ENCODE results near the gene CDK14. TPM values are rescaled to one million over a fixed set of nuclear protein-coding genes. Genes with fewer than 3 reads are reported as not detected.

The CDK14 gene
- total RNA-seq (2021) = 35.0 to 57.9 TPM (median 38.3 TPM) in 3 replicates
- Bru-seq, nascent RNA = percentile 77 among the genes with signal in this experiment
- long read RNA-seq, experiment 1, full-length matches to known transcripts = 121 of 208 reads
- long read RNA-seq, experiment 1, partial matches to known transcripts = 18 of 208 reads
- long read RNA-seq, experiment 1, other reads (novel, unspliced or antisense) = 69 of 208 reads
- long read RNA-seq, experiment 2, full-length matches to known transcripts = 9 of 37 reads
- long read RNA-seq, experiment 2, partial matches to known transcripts = 19 of 37 reads
- long read RNA-seq, experiment 2, other reads (novel, unspliced or antisense) = 9 of 37 reads
- long read RNA-seq, experiment 3, full-length matches to known transcripts = 1 of 4 reads
- long read RNA-seq, experiment 3, partial matches to known transcripts = 0 of 4 reads
- long read RNA-seq, experiment 3, other reads (novel, unspliced or antisense) = 3 of 4 reads

DNA sequence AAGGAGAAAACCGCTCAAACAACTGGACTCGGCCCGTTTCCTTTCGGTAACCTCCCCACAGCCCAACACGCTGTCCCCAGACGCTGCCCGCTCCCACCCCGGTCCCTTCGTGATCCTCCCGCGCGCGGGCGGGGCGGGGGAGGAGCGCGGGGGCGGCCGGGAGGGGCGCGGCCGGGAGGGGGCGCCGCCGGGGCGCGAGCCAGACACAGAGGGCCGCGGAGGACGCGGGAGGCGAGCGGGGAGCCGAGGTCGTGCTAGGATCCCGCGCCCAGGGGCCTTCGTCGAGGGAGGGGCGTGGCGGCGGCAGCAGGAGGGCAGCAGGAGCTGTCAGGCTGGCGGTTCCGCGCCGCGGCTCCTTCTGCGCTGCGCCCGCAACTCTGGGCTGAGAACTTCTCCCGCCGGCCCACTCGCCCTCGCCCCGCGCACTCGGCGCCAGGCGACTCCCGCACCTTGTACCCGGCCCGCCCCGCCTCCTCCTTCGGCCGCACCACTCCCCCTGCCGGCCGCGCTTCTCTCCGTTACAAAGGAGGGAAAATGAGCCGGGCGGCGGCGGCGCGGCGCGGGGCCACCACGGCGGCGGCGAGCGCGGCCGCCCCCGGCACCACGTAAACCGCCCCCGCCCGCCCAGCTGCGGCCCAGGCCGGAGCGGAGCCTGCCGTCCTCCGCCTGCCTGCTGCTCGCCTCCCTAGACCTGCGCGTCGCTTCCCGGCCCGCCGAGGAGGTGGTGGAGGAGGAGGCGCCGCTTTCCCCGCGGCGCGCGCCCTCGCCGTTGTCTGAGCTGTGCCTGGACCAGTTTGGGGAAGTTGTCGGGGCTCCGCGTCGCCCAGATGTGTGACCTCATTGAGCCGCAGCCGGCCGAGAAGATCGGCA is at the start of gene CDK14:
CDK14 (plus strand) TSS at position 521 of the 870 bp plus-strand sequence; CDS start at position 828, 307 bp downstream.
- ATAC-seq = peak; percentile 51
- H3K4me1 Mint-ChIP-seq = peaks cover 60% of the 10 kb centered on the region
- no peaks in the 10 kb centered on the region for H3K36me3 Mint-ChIP-seq
- POLR2A ChIA-PET = interaction anchor here (0.8 to 1.2 kb wide), 2 partner anchors 30 to 54 kb away, joined by 3 read pairs; no protein-coding TSS in a partner anchor
- peaks cover 3% of the 10 kb centered on the region for H3K27me3 Mint-ChIP-seq (ENCODE audit: low read depth)
- H3K9me3 Mint-ChIP-seq = no peaks in the 10 kb centered on the region
- H3K27ac Mint-ChIP-seq = peak within 1 kb of the TSS; percentile 98
- CTCF ChIA-PET = interaction anchor here (0.6 to 2.3 kb wide), 8 partner anchors 26 to 438 kb away, joined by 3 to 18 read pairs (median 3); no protein-coding TSS in a partner anchor
- TF ChIP-seq, protein P1, sequence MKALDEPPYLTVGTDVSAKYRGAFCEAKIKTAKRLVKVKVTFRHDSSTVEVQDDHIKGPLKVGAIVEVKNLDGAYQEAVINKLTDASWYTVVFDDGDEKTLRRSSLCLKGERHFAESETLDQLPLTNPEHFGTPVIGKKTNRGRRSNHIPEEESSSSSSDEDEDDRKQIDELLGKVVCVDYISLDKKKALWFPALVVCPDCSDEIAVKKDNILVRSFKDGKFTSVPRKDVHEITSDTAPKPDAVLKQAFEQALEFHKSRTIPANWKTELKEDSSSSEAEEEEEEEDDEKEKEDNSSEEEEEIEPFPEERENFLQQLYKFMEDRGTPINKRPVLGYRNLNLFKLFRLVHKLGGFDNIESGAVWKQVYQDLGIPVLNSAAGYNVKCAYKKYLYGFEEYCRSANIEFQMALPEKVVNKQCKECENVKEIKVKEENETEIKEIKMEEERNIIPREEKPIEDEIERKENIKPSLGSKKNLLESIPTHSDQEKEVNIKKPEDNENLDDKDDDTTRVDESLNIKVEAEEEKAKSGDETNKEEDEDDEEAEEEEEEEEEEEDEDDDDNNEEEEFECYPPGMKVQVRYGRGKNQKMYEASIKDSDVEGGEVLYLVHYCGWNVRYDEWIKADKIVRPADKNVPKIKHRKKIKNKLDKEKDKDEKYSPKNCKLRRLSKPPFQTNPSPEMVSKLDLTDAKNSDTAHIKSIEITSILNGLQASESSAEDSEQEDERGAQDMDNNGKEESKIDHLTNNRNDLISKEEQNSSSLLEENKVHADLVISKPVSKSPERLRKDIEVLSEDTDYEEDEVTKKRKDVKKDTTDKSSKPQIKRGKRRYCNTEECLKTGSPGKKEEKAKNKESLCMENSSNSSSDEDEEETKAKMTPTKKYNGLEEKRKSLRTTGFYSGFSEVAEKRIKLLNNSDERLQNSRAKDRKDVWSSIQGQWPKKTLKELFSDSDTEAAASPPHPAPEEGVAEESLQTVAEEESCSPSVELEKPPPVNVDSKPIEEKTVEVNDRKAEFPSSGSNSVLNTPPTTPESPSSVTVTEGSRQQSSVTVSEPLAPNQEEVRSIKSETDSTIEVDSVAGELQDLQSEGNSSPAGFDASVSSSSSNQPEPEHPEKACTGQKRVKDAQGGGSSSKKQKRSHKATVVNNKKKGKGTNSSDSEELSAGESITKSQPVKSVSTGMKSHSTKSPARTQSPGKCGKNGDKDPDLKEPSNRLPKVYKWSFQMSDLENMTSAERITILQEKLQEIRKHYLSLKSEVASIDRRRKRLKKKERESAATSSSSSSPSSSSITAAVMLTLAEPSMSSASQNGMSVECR (CRISPR knock-in tag; IDR thresholded peaks at IDR 0.05; ENCODE audit: borderline replicate concordance) = 0 out of 2 replicates have a peak, but pooled peaks have one; percentile 26
- no peak for TF ChIP-seq NFATC4 (CRISPR knock-in tag; IDR thresholded peaks at IDR 0.05)
- TF ChIP-seq, protein P2, sequence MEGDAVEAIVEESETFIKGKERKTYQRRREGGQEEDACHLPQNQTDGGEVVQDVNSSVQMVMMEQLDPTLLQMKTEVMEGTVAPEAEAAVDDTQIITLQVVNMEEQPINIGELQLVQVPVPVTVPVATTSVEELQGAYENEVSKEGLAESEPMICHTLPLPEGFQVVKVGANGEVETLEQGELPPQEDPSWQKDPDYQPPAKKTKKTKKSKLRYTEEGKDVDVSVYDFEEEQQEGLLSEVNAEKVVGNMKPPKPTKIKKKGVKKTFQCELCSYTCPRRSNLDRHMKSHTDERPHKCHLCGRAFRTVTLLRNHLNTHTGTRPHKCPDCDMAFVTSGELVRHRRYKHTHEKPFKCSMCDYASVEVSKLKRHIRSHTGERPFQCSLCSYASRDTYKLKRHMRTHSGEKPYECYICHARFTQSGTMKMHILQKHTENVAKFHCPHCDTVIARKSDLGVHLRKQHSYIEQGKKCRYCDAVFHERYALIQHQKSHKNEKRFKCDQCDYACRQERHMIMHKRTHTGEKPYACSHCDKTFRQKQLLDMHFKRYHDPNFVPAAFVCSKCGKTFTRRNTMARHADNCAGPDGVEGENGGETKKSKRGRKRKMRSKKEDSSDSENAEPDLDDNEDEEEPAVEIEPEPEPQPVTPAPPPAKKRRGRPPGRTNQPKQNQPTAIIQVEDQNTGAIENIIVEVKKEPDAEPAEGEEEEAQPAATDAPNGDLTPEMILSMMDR (IDR thresholded peaks at IDR 0.05) = peak; percentile 41
- TF ChIP-seq FOXP4 (CRISPR knock-in tag; IDR thresholded peaks at IDR 0.05) = peak; percentile 61
- peak; percentile 71; the same call in 1 of the 2 replicates for TF ChIP-seq KAT7 (CRISPR knock-in tag; IDR thresholded peaks at IDR 0.05; ENCODE audit: borderline replicate concordance)
- no peak for TF ChIP-seq ZNF416 (CRISPR knock-in tag; IDR thresholded peaks at IDR 0.05)
- TF ChIP-seq HMGXB4 (CRISPR knock-in tag; IDR thresholded peaks at IDR 0.05) = peak; percentile 92
- DNase-seq (ENCODE audit: low spot score) = peak; percentile 87
- peak within 1 kb of the TSS; percentile 91 for H3K4me3 Mint-ChIP-seq

GRCh38 chr7:90551036-90551435 is 45.1 kb upstream of the CDK14 start:
- Mint-ChIP-seq H3K27me3 (ENCODE audit: low read depth) (peaks cover 3% of the 10 kb centered on the region; the same call in 1 of the 2 replicates), H3K36me3 (no peaks in the 10 kb centered on the region), H3K4me1 (peaks cover 19% of the 10 kb centered on the region), H3K9me3 (peaks cover 4% of the 10 kb centered on the region), H3K4me3 (no peak overlapping the region), H3K27ac (no peak overlapping the region)
- CTCF ChIA-PET = interaction anchor here (0.6 to 1.6 kb wide), 3 partner anchors 10 to 96 kb away, joined by 3 to 9 read pairs (median 4); no protein-coding TSS in a partner anchor
- peak; percentile 94 for ATAC-seq
- POLR2A ChIA-PET = no interaction called here
- peak; percentile 13 for DNase-seq (ENCODE audit: low spot score)
- TF ChIP-seq MYBL2 (CRISPR knock-in tag; IDR thresholded peaks at IDR 0.05) (no peak), E2F1 (CRISPR knock-in tag; IDR thresholded peaks at IDR 0.05) (no peak), NR2C2 (CRISPR knock-in tag; IDR thresholded peaks at IDR 0.05) (no peak), E2F4 (CRISPR knock-in tag; IDR thresholded peaks at IDR 0.05; ENCODE audit: borderline replicate concordance, low read depth) (no peak)
- TF ChIP-seq, protein P3, sequence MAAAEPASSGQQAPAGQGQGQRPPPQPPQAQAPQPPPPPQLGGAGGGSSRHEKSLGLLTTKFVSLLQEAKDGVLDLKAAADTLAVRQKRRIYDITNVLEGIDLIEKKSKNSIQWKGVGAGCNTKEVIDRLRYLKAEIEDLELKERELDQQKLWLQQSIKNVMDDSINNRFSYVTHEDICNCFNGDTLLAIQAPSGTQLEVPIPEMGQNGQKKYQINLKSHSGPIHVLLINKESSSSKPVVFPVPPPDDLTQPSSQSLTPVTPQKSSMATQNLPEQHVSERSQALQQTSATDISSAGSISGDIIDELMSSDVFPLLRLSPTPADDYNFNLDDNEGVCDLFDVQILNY (CRISPR knock-in tag; IDR thresholded peaks at IDR 0.05) = no peak
